Pancreas (tissue), 10 donors: ENCODE results near the gene TMEM41B. TPM values are rescaled to one million over a fixed set of nuclear protein-coding genes. Genes with fewer than 3 reads are reported as not detected.
"Not testable (repeated sequence)": the region's sequence is repeated elsewhere in the genome, so short reads cannot be mapped to it uniquely, and the experiment has no call there.

Experiments
- ATAC-seq, 4 donors: fragments of 200-7000 bp; cut with Tn5 transposase; one replicate each; pipeline versions ENCODE4 v1.8.0 to v1.9.1; 2020; ENCODE audit warnings: mild to moderate bottlenecking in 4 of 4, moderate library complexity in 4 of 4
- DNase-seq, 6 donors: peaks; one replicate each; pipeline ENCODE4 v3.0.0-alpha.2; 2020
- FAIRE-seq: peaks from 2 replicates; lab custom pipeline; 2012; peaks lifted over from hg19 to GRCh38; lab: Jason Lieb, UNC
- H3K27ac ChIP-seq, 4 donors: fragments of 200-600 bp; sonication (generic); 1 replicate in 3 of 4; 2 replicates in 1 of 4; pipeline versions ENCODE4 v1.5.0 to v1.8.0; 2020
- H3K27me3 ChIP-seq, 4 donors: fragments of 200-600 bp; one replicate each; pipeline ENCODE4 v1.8.0; 2021
- H3K36me3 ChIP-seq, 3 donors: fragments of 200-600 bp; sonication (generic) in 1 of 3; one replicate each; pipeline versions ENCODE4 v1.5.0 to v1.8.0; 2020 to 2021
- H3K4me1 ChIP-seq, 3 donors: fragments of 200-600 bp; one replicate each; pipeline ENCODE4 v1.8.0; 2021
- H3K4me3 ChIP-seq, 4 donors: fragments of 200-600 bp; sonication (generic) in 2 of 4; one replicate each; pipeline versions ENCODE4 v1.5.0 to v1.8.0; 2020 to 2021
- H3K9me3 ChIP-seq, 4 donors: fragments of 200-600 bp; one replicate each; pipeline ENCODE4 v1.8.0; 2021
- CTCF ChIP-seq, 4 donors: fragments of 200-600 bp; sonication (generic) in 3 of 4; IDR thresholded peaks; one replicate each; pipeline versions ENCODE4 v1.5.0 to v1.8.0; 2021; ENCODE audit warnings: antibody characterized with exemption in 4 of 4
- WGBS, 2 donors: extraction: QIAGEN DNeasy Blood & Tissue Kit; methylation state at CpG; one replicate each; pipeline ENCODE4 v1.1.7; 2013; 5-methylcytosine and 5-hydroxymethylcytosine counted together
- intact Hi-C, 3 donors: fragments of 100-400 bp; cut with DNase I; formaldehyde crosslinking; loops; one replicate each; pipeline versions ENCODE4 v1.11.1 to v1.14.2; 2022
- polyA plus RNA-seq, 2 donors: library from polyadenylated mRNA; stranded (reverse); fragments of 200-250 nt; gene quantifications; one replicate each; pipeline ENCODE4 v1.2.3, GENCODE V29; 2013
- total RNA-seq, 6 donors: library from RNA; stranded (reverse); fragmentation: NEBNext Ultra II Directional in 4 of 6; extraction: Animal tissue kit (Norgen Biotek cat#: 25700) in 4 of 6; gene quantifications; one replicate each; pipeline versions ENCODE4 v1.2.1 to v1.2.4, GENCODE V29; 2021 to 2023
- donor health status: healthy with polysubstance abuse.
- donor health status: DM: no; HTN: no; CAD: no; lungs with moderate emphysema.
- donor health status: DM: no; HTN: no; CAD: no.
- donor health status: control.
- donor health status: control.
- donor health status: Bipolar disorder and iron deficiency.
- donor health status: DM: yes; HTN: yes; CAD: no.
- donor health status: DM: no; HTN: no; CAD: no.
- donor health status: DM: no; HTN: no; CAD: no.
- donor health status: DM: yes; HTN: yes; CAD: no.

The TMEM41B gene
- total and polyA plus RNA-seq, 8 donors, result 13.4 to 20.9 (median 16.3) TPM

- H3K4me3 ChIP-seq, result no peak overlapping the region
- 66 to 75% methylated on average over 5 of the region's 5 CpGs for WGBS, 2 donors
- TF ChIP-seq CTCF (IDR thresholded peaks at IDR 0.05), result no peak
- no peaks in the 10 kb centered on the region for H3K4me1 ChIP-seq
- no peak for FAIRE-seq
- H3K27me3 ChIP-seq, result no peaks in the 10 kb centered on the region
- no peak overlapping the region for H3K27ac ChIP-seq
- H3K36me3 ChIP-seq, result no peaks in the 10 kb centered on the region
- no peaks in the 10 kb centered on the region for H3K9me3 ChIP-seq
- ATAC-seq, result no peak
- intact Hi-C loops, result no loop called here
- DNase-seq, result no peak
These were observed 18.3 kb upstream of the TMEM41B start for GRCh38 chr11:9332655-9333054.

GRCh38 chr11:9330387-9331384 is 16.3 kb upstream of the TMEM41B start:
- no peak for FAIRE-seq

GRCh38 chr11:9320047-9320446 is 5.7 kb upstream of the TMEM41B start:
- Histone ChIP-seq H3K27ac (no peak overlapping the region), H3K36me3 (no peaks in the 10 kb centered on the region), H3K9me3 (no peaks in the 10 kb centered on the region), H3K4me1 (no peaks in the 10 kb centered on the region), H3K4me3 (no peak overlapping the region), H3K27me3 (no peaks in the 10 kb centered on the region)
- 87 to 95% methylated on average over 3 of the region's 3 CpGs for WGBS, 2 donors
- no peak for DNase-seq
- TF ChIP-seq CTCF (IDR thresholded peaks at IDR 0.05), result no peak
- FAIRE-seq, result no peak
- intact Hi-C loops, result no loop called here
- ATAC-seq, result no peak

More at GRCh38 chr11:9330387-9331384, 16.3 kb upstream of the TMEM41B start:
- no peak for ATAC-seq
- Histone ChIP-seq H3K27me3 (no peaks in the 10 kb centered on the region), H3K9me3 (no peaks in the 10 kb centered on the region), H3K4me3 (no peak overlapping the region), H3K4me1 (no peaks in the 10 kb centered on the region), H3K36me3 (no peaks in the 10 kb centered on the region), H3K27ac (no peak overlapping the region)
- DNase-seq, result no peak
- 84 to 86% methylated on average over 10 of the region's 10 CpGs for WGBS, 2 donors
- intact Hi-C loops, result no loop called here
- no peak for TF ChIP-seq CTCF (IDR thresholded peaks at IDR 0.05)

GRCh38 chr11:9319377-9320001 is 5.1 kb upstream of the TMEM41B start:
- H3K36me3 ChIP-seq, H3K4me3 ChIP-seq, DNase-seq, ATAC-seq, H3K27me3 ChIP-seq, intact Hi-C loops, H3K27ac ChIP-seq, FAIRE-seq, H3K9me3 ChIP-seq, H3K4me1 ChIP-seq: not testable (repeated sequence)
- 77 to 83% methylated on average over 4 of the region's 4 CpGs for WGBS, 2 donors

- H3K36me3 ChIP-seq, H3K4me3 ChIP-seq, DNase-seq, H3K4me1 ChIP-seq, H3K27me3 ChIP-seq, FAIRE-seq, intact Hi-C loops, H3K27ac ChIP-seq, ATAC-seq, H3K9me3 ChIP-seq: not testable (repeated sequence)
- WGBS, 2 donors, result 37 to 49% methylated on average over 16 to 18 of the region's 18 CpGs
These were observed 4.3 kb upstream of the TMEM41B start for GRCh38 chr11:9318442-9319376.
